GM19238 (cell line): Measurements from ENCODE around the gene MEGF11.
A peak's percentile ranks its signal among the peaks of the same experiment; 100 is the strongest.

Experiments used
- DNase-seq: peaks from one replicate; pipeline ENCODE4 v3.0.0; 2011; ENCODE audit warnings: low spot score; ENCODE audit not compliant: insufficient read length

MEGF11 gene

GRCh38 chr15:65921780-65922179, 331.8 kb downstream of the MEGF11 start:
- no peak for DNase-seq

DNA sequence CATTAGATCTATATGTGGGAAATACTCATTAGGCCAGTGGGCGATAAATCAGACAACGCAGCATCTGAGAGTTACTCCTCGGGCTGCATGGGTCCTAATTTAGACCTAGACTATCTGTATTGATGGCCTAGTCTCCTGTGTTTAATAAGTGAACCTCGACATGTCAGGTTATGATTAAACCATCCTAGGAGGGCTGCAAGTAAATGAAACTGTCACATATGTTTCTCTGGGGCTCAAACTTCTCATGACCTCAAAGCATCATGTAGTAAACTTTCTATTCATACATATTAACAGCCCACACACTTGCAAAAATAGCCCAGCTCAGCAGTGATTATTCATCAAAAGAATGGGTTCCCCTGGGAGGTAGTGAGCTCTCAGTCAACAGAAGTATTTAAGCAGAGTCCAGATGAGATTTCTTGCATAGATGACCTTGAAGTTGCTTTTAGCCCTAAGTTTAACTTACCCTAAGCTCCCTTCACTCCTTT, 332.7 kb downstream of the MEGF11 start:
- peak; percentile 32 for DNase-seq

GRCh38 chr15:65920121-65920520, 333.4 kb downstream of the MEGF11 start:
- no peak for DNase-seq

GRCh38 chr15:65919353-65919752, 334.2 kb downstream of the MEGF11 start:
- DNase-seq = no peak

DNA sequence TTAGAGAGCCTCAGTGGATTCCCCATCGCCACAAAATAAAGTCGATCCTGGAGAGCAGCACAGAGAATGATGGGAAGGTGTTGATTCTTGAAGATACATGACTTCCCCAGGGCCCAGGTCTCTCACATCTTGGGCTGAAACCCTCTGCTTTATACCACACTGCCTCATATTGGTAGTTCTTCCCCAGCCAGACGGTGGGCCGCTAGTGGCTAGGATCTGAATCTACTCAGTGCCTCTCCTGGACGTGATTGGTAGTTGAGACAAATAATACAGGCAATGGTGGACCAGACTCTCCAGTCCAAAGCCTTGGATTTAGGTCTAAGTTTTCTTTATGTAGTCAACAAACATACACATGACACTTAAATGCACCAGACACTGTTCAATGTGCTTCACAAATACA, 334.6 kb downstream of the MEGF11 start:
- DNase-seq = no peak

DNA sequence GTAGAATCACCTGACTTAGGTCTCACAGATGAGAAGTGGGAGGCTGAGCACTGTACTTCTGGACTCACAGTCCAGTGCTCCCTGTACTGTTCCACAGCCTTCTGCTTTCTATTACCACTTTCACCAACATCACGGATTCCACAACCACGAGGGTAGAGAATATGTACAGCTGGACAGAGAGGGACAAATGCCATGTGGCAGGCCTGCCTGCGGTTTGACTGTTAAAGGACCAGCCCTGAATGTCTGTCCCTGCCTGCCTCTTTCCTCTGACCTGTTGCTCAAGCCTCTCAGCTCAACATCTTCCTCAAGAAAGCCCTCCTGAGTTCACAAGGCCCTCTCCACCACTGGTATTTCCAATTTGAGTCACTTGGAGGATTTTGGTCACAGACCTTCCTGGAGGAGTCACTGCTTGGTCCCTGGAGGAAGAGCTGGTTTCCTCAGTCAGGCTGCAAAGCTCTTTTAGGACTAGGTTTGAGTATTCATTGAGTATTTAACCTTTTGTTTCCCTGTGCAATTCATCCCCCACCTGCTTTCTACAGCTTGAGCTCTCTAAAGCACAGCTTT, 335.1 kb downstream of the MEGF11 start:
- no peak for DNase-seq

GRCh38 chr15:65917936-65918335, 335.6 kb downstream of the MEGF11 start:
- DNase-seq = no peak

DNA sequence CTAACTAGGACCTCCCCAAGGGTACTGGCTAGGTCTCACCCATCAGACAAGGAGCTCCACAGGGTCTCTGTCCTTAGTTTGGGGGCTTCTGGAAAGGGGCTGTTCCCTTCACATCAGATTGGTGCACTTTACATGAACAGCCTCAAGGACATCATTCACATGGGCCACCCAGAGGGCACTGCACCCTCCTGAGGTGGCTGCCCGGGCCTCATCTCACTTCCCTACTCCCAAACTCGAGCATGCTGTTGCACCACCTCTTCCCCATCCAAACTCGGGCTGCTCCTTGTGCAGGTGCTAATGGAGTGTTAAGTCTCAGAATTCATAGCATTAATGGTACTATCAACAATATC, 336.2 kb downstream of the MEGF11 start:
- DNase-seq = no peak

DNA sequence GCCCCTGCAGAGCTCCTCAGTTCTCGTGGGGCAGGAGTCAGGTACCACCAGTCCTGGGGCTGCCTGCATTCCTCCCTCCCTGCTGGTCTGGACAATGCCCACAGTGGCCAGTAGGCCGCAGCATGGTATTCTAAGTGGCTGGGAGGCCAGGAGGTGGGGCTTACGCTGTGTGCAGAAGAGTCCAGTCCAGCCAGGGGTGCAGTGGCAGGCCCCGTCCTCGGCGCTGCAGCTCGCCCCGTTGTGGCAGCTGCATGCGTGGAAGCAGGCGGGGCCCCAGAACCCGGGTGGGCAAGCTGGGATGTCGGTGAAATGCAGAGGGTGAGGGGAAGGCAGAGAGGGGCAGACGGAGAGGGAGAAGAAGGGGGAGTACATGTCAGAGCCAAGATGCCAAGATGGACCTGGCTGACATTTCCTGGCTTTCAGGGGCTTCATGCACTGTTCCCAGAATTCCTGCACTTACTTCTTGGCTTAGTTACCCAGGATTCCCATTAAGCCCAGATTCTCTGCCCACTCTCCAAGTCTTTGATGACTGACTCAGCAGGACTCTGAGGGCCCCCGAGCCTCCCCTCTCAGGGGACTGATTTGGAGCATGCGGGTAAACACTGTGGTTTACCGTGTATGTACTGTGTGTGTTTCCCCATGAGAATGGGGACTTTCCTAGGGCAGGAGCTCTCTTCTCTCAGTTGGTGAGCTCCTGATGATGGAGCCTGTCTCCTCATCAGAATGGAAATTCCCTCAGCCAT, 336.7 kb downstream of the MEGF11 start:
- DNase-seq = peak; percentile 61

- no peak for DNase-seq
Measured at GRCh38 chr15:65916041-65916663, 337.4 kb downstream of the MEGF11 start.

DNA sequence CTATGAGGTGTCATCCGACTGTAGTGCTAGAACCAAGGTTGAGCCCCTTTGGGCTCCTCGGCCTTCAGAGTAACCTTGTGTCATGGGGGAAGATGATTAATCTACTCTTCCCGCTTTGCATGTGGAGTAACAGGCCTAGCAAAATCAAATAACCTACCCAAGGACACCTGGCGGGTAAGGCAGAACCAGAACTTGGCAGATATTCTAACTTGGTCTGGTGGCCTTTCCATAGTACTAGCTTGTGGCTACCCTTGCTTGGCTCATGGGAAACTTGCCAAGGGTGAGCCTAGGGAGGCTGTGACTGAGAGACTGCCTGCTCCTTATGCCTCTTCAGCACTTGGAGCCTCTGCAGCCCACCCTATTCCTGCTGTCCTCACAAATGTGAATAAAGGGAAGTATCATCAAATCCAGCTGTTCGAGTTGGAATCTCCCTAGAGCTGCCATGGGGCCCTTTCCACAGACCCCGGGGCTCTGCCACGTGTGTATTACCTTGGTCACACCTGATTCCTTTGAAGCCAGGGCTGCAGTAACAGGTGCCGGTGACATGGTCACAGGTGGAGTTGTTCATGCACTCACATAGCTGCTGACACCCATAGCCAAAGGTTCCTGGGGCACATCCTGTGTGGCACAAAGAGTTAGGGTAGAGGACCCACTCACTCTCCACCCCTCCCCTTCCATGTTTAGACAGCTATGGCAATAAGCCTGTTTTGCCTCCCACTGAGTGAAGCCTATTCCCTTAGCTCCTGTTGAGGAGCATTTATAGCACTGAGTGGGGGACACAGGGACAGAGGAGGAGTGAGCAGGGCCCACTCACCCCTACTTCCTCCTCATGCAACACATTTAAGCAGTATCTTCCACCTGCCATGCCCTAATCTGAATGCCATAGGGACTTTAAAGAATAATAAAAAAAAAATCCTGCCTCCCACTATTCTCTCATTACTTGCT, 338.3 kb downstream of the MEGF11 start:
- DNase-seq = no peak

- DNase-seq = no peak
Measured at GRCh38 chr15:65914386-65914785, 339.2 kb downstream of the MEGF11 start.

DNA sequence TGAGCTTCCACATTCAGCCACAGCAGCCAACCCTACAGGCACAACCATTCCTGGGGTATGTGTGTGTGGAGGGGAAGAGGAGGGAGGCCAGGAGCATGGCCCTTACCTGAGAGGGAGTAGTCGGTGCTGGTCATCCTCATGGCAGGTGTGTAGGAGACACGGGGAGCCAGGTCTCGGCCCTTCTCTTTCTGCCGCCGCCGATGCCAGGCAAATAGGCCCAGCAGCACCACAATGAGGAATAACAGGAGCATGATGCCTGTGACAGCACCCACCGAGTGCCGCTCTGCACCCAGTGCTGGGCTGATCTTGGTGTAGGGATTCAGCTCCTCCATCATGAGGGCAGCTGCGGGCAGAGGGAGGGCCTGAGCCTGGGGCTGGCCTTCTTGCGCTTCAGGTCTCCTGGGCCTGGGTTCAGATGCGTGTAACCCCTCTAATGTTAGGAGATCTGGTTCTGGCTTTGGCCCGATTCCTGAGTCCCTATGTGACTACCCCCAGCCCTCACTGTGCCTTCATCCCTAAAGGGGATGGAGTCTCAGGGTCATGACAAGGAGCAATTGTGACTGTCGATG, 339.8 kb downstream of the MEGF11 start:
- no peak for DNase-seq

- DNase-seq = no peak
Measured at GRCh38 chr15:65912235-65912634, 341.3 kb downstream of the MEGF11 start.

DNA sequence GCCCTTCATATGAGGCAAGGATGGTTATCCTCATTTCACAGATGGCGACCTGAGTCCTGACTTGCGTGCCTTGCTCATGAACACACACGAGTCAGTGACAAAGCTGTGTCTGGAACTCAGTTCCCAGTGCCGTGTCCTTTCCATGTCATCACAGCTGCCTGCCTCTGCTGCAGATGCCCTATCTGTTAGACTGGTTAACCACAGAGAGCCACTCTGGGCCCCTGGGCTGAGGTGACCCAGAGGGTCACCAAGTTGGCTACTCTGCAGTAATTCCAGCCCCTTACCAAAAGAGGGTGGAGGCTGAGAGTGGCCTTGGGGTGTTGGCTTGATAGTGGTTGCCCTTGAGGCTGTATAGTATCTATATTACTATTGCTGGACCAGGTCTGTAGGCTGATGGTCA, 343.2 kb downstream of the MEGF11 start:
- DNase-seq = no peak

GRCh38 chr15:65909831-65910230, 343.7 kb downstream of the MEGF11 start:
- no peak for DNase-seq

GRCh38 chr15:65908876-65909275, 344.7 kb downstream of the MEGF11 start:
- no peak for DNase-seq

- no peak for DNase-seq
Measured at GRCh38 chr15:65907661-65908060, 345.9 kb downstream of the MEGF11 start.

DNA sequence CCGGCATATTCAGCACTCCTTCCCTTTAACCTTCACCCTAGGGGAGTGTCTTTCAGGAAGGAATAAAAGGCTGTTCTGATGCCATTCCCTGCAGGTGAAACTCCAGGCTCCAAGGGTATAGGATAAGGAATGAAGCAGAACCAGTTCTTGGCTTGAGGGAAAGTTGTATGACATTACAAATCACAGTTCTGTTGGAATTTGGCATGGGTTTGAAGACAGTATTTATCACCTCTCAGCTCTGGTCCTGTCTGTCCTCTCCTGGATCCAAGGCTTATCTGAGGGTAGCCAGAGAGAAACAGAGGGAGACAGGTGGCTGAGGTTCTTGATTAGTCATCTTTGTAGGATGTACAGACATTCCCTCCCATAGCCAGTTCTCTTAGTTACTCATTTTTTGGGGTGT, 347.2 kb downstream of the MEGF11 start:
- DNase-seq = no peak

- DNase-seq = no peak
Measured at GRCh38 chr15:65904301-65904700, 349.2 kb downstream of the MEGF11 start.

GRCh38 chr15:65903296-65904073, 350.1 kb downstream of the MEGF11 start:
- no peak for DNase-seq
